Right renal cortex interstitium (tissue), 3 donors: ENCODE results near the gene SCIMP. TPM values are rescaled to one million over a fixed set of nuclear protein-coding genes. Genes with fewer than 3 reads are reported as not detected.
A peak's percentile ranks its signal among the peaks of the same experiment; 100 is the strongest.
"Not testable (repeated sequence)": the region's sequence is repeated elsewhere in the genome, so short reads cannot be mapped to it uniquely, and the experiment has no call there.

Source experiments
- DNase-seq, 3 donors: peaks; one replicate each; pipeline ENCODE4 v3.0.0-alpha.2; 2013; ENCODE audit warnings: low read depth in 3 of 3, low spot score in 2 of 3
- polyA plus RNA-seq, 3 donors: library from polyadenylated mRNA; unstranded; fragments of 120-200 nt; gene quantifications; one replicate each; pipeline ENCODE4 v1.2.1, GENCODE V29; 2013; ENCODE audit not compliant: insufficient read length in 3 of 3

Gene SCIMP
- polyA plus RNA-seq, 3 donors: 0.83 to 1.1 (median 1.0) TPM

GRCh38 chr17:5194346-5194745 lies 40.3 kb downstream of the SCIMP start:
- no peak for DNase-seq

- peak; percentile 86 to 92 (median 89) for DNase-seq
Measured at GRCh38 chr17:5191541-5192417, 42.9 kb downstream of the SCIMP start, which contains the start of gene ZNF594. Gene ZNF594, minus strand, starts transcription at chr17:5191868. Its CDS starts 7,612 bp downstream, at chr17:5184256.

GRCh38 chr17:5184288-5184687 lies 50.4 kb downstream of the SCIMP start:
- no peak for DNase-seq

GRCh38 chr17:5183410-5183793 lies 51.3 kb downstream of the SCIMP start:
- DNase-seq: no peak

GRCh38 chr17:5182597-5183409 lies 51.9 kb downstream of the SCIMP start:
- DNase-seq: no peak

- DNase-seq: no peak
Measured at GRCh38 chr17:5181509-5182305, 53.0 kb downstream of the SCIMP start.

GRCh38 chr17:5179003-5179402 lies 55.7 kb downstream of the SCIMP start:
- no peak for DNase-seq

GRCh38 chr17:5175027-5175426 lies 59.6 kb downstream of the SCIMP start:
- DNase-seq: not testable (repeated sequence)

GRCh38 chr17:5165791-5166564 lies 68.7 kb downstream of the SCIMP start:
- DNase-seq: not testable (repeated sequence)

GRCh38 chr17:5164436-5164835 lies 70.2 kb downstream of the SCIMP start:
- no peak for DNase-seq

- DNase-seq: not testable (repeated sequence)
Measured at GRCh38 chr17:5161793-5162192, 72.9 kb downstream of the SCIMP start.

GRCh38 chr17:5160702-5161101 lies 74.0 kb downstream of the SCIMP start:
- not testable (repeated sequence) for DNase-seq

Other genes with a start within 250 kb of the SCIMP start
- 10 to 100 TPM; 18.9 to 22.5 (median 22.3) TPM for gene CAMTA2, start 247.2 kb downstream of the SCIMP start, polyA plus RNA-seq
- 1 to 10 TPM; 6.0 to 7.8 (median 6.6) TPM for gene INCA1, start 237.3 kb downstream of the SCIMP start, polyA plus RNA-seq
- 10 to 100 TPM; 76.2 to 94.4 (median 92.0) TPM for gene KIF1C, start 236.9 kb downstream of the SCIMP start, polyA plus RNA-seq
- gene SLC52A1, start 199.4 kb downstream of the SCIMP start, polyA plus RNA-seq: under 1 TPM; 0.15 to 0.25 (median 0.19) TPM
- 10 to 100 TPM; 14.1 to 16.1 (median 15.2) TPM for gene ZFP3, start 156.4 kb downstream of the SCIMP start, polyA plus RNA-seq
- gene ZNF232, start 123.0 kb downstream of the SCIMP start, polyA plus RNA-seq: 10 to 100 TPM; 21.1 to 25.2 (median 21.5) TPM
- gene USP6, start 118.8 kb downstream of the SCIMP start, polyA plus RNA-seq: 1 to 10 TPM; 2.0 to 2.8 (median 2.8) TPM
- 10 to 100 TPM; 19.0 to 20.4 (median 20.2) TPM for gene ZNF594, start 43.0 kb downstream of the SCIMP start, polyA plus RNA-seq
- 10 to 100 TPM; 57.4 to 65.8 (median 64.6) TPM for gene RABEP1, start 47.4 kb upstream of the SCIMP start, polyA plus RNA-seq
- gene NUP88, start 184.8 kb upstream of the SCIMP start, polyA plus RNA-seq: 10 to 100 TPM; 74.0 to 88.2 (median 82.7) TPM
- 10 to 100 TPM; 56.9 to 64.7 (median 58.1) TPM for gene RPAIN, start 185.3 kb upstream of the SCIMP start, polyA plus RNA-seq
- 100 to 1,000 TPM; 174 to 189 (median 187) TPM for gene C1QBP, start 204.3 kb upstream of the SCIMP start, polyA plus RNA-seq
- 10 to 100 TPM; 17.4 to 19.5 (median 17.6) TPM for gene DHX33, start 234.1 kb upstream of the SCIMP start, polyA plus RNA-seq